ENCODE data around the gene IFIT1. TPM values are rescaled to one million over a fixed set of nuclear protein-coding genes. Genes with fewer than 3 reads are reported as not detected.

Gene IFIT1
- total and polyA plus RNA-seq, 2 experiments from 2014 or later, result 1.5 to 3.9 TPM

GRCh38 chr10:89379103-89379502, 13.3 kb upstream of the IFIT1 start:
- Histone ChIP-seq H3K9me2 (ENCODE audit: insufficient read depth) (no peaks in the 10 kb centered on the region; the same call in 1 of the 2 replicates), H2AFZ (no peak overlapping the region), H3K36me3 (ENCODE audit: insufficient read depth) (no peaks in the 10 kb centered on the region), H3K4me3 (no peak overlapping the region), H3K4me2 (no peak overlapping the region; the same call in 1 of the 2 replicates), H3K27ac (ENCODE audit: low read depth) (no peak overlapping the region), H4K20me1 (replicated peaks; ENCODE audit: insufficient read depth) (no peaks in the 10 kb centered on the region), H3K79me2 (replicated peaks; ENCODE audit: insufficient read depth) (no peaks in the 10 kb centered on the region), H3F3A (replicated peaks; ENCODE audit: low read depth) (no peaks in the 10 kb centered on the region), H3K27me3 (ENCODE audit: insufficient read depth) (no peaks in the 10 kb centered on the region), H3K4me1 (ENCODE audit: insufficient read depth) (peaks cover 5% of the 10 kb centered on the region; the same call in 1 of the 2 replicates)
- DNase-seq (ENCODE audit: low spot score) (no peak), ATAC-seq (no peak)
- Mint-ChIP-seq H3K4me3 (no peak overlapping the region), H3K4me1 (peaks cover 9% of the 10 kb centered on the region), H3K9me3 (no peaks in the 10 kb centered on the region), H3K27ac (no peak overlapping the region), H3K36me3 (ENCODE audit: low read depth) (no peaks in the 10 kb centered on the region), H3K27me3 (ENCODE audit: insufficient read depth, low read depth, poor library complexity) (no peaks in the 10 kb centered on the region)
- no peak for TF ChIP-seq ZNF462 (CRISPR knock-in tag; IDR thresholded peaks at IDR 0.05)
- no peak for TF ChIP-seq EZH2 (IDR thresholded peaks at IDR 0.05; ENCODE audit: low read depth, unreplicated experiment)
- TF ChIP-seq POLR2AphosphoS5 (IDR thresholded peaks at IDR 0.05; ENCODE audit: low read depth), result no peak
- no peak for TF ChIP-seq JUNB (IDR thresholded peaks at IDR 0.05; ENCODE audit: unreplicated experiment)
- no peak for TF ChIP-seq REST (IDR thresholded peaks at IDR 0.05; ENCODE audit: unreplicated experiment)
- no peak for TF ChIP-seq ETS1 (IDR thresholded peaks at IDR 0.05)
- no peak for TF ChIP-seq STAT1 (IDR thresholded peaks at IDR 0.05; ENCODE audit: unreplicated experiment)
- TF ChIP-seq CTCF (conservative IDR thresholded peaks at IDR 0.05; ENCODE audit: low read depth in 2 of 2), result no peak
- no peak for TF ChIP-seq NANOG (IDR thresholded peaks at IDR 0.05; ENCODE audit: borderline replicate concordance)
- no peak for TF ChIP-seq CREB1 (CRISPR knock-in tag; IDR thresholded peaks at IDR 0.05; ENCODE audit: low read depth)
- no peak for TF ChIP-seq EZH2phosphoT487 (IDR thresholded peaks at IDR 0.05; ENCODE audit: unreplicated experiment)
